HEK293 (cell line): ENCODE measurements around the gene SNAP23.

Source experiments
- BCL11A ChIP-seq: fragments of 450-650 bp; formaldehyde crosslinking; IDR thresholded peaks from 2 replicates; pipeline ENCODE4 v1.5.1; 2016; ENCODE audit warnings: low read depth, missing biosample characterization, missing genetic modification characterization
- GLI4 ChIP-seq: fragments of 450-650 bp; formaldehyde crosslinking; IDR thresholded peaks from 2 replicates; pipeline ENCODE4 v1.5.1; 2016; ENCODE audit warnings: missing biosample characterization, missing genetic modification characterization
- GLIS1 ChIP-seq: fragments of 450-650 bp; formaldehyde crosslinking; IDR thresholded peaks from 2 replicates; pipeline ENCODE4 v1.5.1; 2016; ENCODE audit warnings: missing biosample characterization, missing genetic modification characterization
- HOXC10 ChIP-seq: sonication (generic); formaldehyde crosslinking; IDR thresholded peaks from 2 replicates; pipeline ENCODE4 v1.8.1; 2023; ENCODE audit warnings: mild to moderate bottlenecking, missing genetic modification reagents
- HOXD13 ChIP-seq: sonication (generic); formaldehyde crosslinking; IDR thresholded peaks from 2 replicates; pipeline ENCODE4 v1.8.0; 2022; ENCODE audit warnings: missing genetic modification reagents, borderline replicate concordance
- OSR2 ChIP-seq: fragments of 450-650 bp; formaldehyde crosslinking; IDR thresholded peaks from 2 replicates; pipeline ENCODE4 v1.5.1; 2016; ENCODE audit warnings: missing biosample characterization, missing genetic modification characterization
- PRDM6 ChIP-seq: fragments of 450-650 bp; formaldehyde crosslinking; IDR thresholded peaks from 2 replicates; pipeline ENCODE4 v1.5.1; 2017; ENCODE audit warnings: missing biosample characterization, missing genetic modification characterization
- SCRT2 ChIP-seq: fragments of 450-650 bp; formaldehyde crosslinking; IDR thresholded peaks from 2 replicates; pipeline ENCODE4 v1.5.1; 2016; ENCODE audit warnings: missing biosample characterization, missing genetic modification characterization
- TCF7L2 ChIP-seq: IDR thresholded peaks from 2 replicates; pipeline ENCODE4 v1.6.1; 2011; ENCODE audit warnings: low read depth, mild to moderate bottlenecking, inconsistent platforms, low read length, moderate library complexity, borderline replicate concordance
- YY2 ChIP-seq: fragments of 450-650 bp; formaldehyde crosslinking; IDR thresholded peaks from 2 replicates; pipeline ENCODE4 v1.5.1; 2016; ENCODE audit warnings: missing biosample characterization, missing genetic modification characterization
- ZBTB26 ChIP-seq: fragments of 450-650 bp; formaldehyde crosslinking; optimal IDR thresholded peaks from 2 replicates; pipeline ENCODE3; 2016; ENCODE audit warnings: missing biosample characterization, mild to moderate bottlenecking, missing genetic modification characterization
- ZFP41 ChIP-seq: fragments of 450-650 bp; formaldehyde crosslinking; IDR thresholded peaks from 2 replicates; pipeline ENCODE4 v1.5.1; 2016; ENCODE audit warnings: missing biosample characterization, missing genetic modification characterization, borderline replicate concordance
- ZNF132 ChIP-seq: fragments of 450-650 bp; formaldehyde crosslinking; IDR thresholded peaks from 2 replicates; pipeline ENCODE4 v1.5.1; 2017; ENCODE audit warnings: missing biosample characterization, missing genetic modification characterization, borderline replicate concordance
- ZNF155 ChIP-seq: fragments of 450-650 bp; formaldehyde crosslinking; IDR thresholded peaks from 2 replicates; pipeline ENCODE4 v1.5.1; 2016; ENCODE audit warnings: missing biosample characterization, missing genetic modification characterization
- ZNF184 ChIP-seq: fragments of 450-650 bp; IDR thresholded peaks from 2 replicates; pipeline ENCODE4 v1.5.1; 2018; ENCODE audit warnings: missing biosample characterization, mild to moderate bottlenecking, missing genetic modification characterization
- ZNF274 ChIP-seq, 2 experiments: fragments of 200-500 bp in 1 of 2; fragments of 450-650 bp in 1 of 2; sonication (Bioruptor generic) in 1 of 2; formaldehyde crosslinking in 1 of 2; IDR thresholded peaks; 2 replicates each; pipeline versions ENCODE4 v1.5.1 to v1.6.1; 2014 to 2016; ENCODE audit warnings: borderline replicate concordance in 1 of 2, inconsistent platforms in 1 of 2, low read length in 1 of 2, missing biosample characterization in 1 of 2, missing genetic modification characterization in 1 of 2
- ZNF398 ChIP-seq: fragments of 450-650 bp; formaldehyde crosslinking; IDR thresholded peaks from 2 replicates; pipeline ENCODE4 v1.5.1; 2017; ENCODE audit warnings: missing biosample characterization, missing genetic modification characterization
- ZNF416 ChIP-seq: fragments of 450-650 bp; formaldehyde crosslinking; IDR thresholded peaks from 2 replicates; pipeline ENCODE4 v1.5.1; 2016; ENCODE audit warnings: missing biosample characterization, missing genetic modification characterization
- ZNF488 ChIP-seq: fragments of 450-650 bp; formaldehyde crosslinking; IDR thresholded peaks from 2 replicates; pipeline ENCODE4 v1.5.1; 2016; ENCODE audit warnings: missing biosample characterization, missing genetic modification characterization
- ZNF544 ChIP-seq: fragments of 450-650 bp; formaldehyde crosslinking; IDR thresholded peaks from 2 replicates; pipeline ENCODE4 v1.5.0; 2017; ENCODE audit warnings: missing biosample characterization, missing genetic modification characterization
- ZNF558 ChIP-seq: fragments of 450-650 bp; formaldehyde crosslinking; IDR thresholded peaks from 2 replicates; pipeline ENCODE4 v1.5.1; 2016; ENCODE audit warnings: missing biosample characterization, missing genetic modification characterization
- ZNF560 ChIP-seq: fragments of 450-650 bp; formaldehyde crosslinking; IDR thresholded peaks from 2 replicates; pipeline ENCODE4 v1.5.1; 2017; ENCODE audit warnings: missing biosample characterization, missing genetic modification characterization, borderline replicate concordance
- ZNF629 ChIP-seq: fragments of 450-650 bp; formaldehyde crosslinking; IDR thresholded peaks from 2 replicates; pipeline ENCODE4 v1.5.1; 2017; ENCODE audit warnings: missing biosample characterization, missing genetic modification characterization
- ZNF777 ChIP-seq: fragments of 450-650 bp; formaldehyde crosslinking; IDR thresholded peaks from 2 replicates; pipeline ENCODE4 v1.5.1; 2017; ENCODE audit warnings: missing biosample characterization, missing genetic modification characterization, borderline replicate concordance
- TF ChIP-seq, protein P1 (sequence below): fragments of 450-650 bp; formaldehyde crosslinking; IDR thresholded peaks from 2 replicates; pipeline ENCODE4 v1.5.1; 2016; ENCODE audit warnings: missing biosample characterization, missing genetic modification characterization, borderline replicate concordance
- TF ChIP-seq, protein P2 (sequence below): IDR thresholded peaks from 2 replicates; pipeline ENCODE4 v1.6.1; 2011; ENCODE audit warnings: mild to moderate bottlenecking, low read depth, low read length, borderline replicate concordance
- TF ChIP-seq, protein P3 (sequence below): fragments of 450-650 bp; formaldehyde crosslinking; IDR thresholded peaks from 2 replicates; pipeline ENCODE4 v1.5.1; 2016; ENCODE audit warnings: missing biosample characterization, missing genetic modification characterization

The SNAP23 gene

GRCh38 chr15:42490671-42491538 lies 4.5 kb upstream of the SNAP23 start, which contains the start of gene ZNF106 (continued):
- TF ChIP-seq, protein P1, sequence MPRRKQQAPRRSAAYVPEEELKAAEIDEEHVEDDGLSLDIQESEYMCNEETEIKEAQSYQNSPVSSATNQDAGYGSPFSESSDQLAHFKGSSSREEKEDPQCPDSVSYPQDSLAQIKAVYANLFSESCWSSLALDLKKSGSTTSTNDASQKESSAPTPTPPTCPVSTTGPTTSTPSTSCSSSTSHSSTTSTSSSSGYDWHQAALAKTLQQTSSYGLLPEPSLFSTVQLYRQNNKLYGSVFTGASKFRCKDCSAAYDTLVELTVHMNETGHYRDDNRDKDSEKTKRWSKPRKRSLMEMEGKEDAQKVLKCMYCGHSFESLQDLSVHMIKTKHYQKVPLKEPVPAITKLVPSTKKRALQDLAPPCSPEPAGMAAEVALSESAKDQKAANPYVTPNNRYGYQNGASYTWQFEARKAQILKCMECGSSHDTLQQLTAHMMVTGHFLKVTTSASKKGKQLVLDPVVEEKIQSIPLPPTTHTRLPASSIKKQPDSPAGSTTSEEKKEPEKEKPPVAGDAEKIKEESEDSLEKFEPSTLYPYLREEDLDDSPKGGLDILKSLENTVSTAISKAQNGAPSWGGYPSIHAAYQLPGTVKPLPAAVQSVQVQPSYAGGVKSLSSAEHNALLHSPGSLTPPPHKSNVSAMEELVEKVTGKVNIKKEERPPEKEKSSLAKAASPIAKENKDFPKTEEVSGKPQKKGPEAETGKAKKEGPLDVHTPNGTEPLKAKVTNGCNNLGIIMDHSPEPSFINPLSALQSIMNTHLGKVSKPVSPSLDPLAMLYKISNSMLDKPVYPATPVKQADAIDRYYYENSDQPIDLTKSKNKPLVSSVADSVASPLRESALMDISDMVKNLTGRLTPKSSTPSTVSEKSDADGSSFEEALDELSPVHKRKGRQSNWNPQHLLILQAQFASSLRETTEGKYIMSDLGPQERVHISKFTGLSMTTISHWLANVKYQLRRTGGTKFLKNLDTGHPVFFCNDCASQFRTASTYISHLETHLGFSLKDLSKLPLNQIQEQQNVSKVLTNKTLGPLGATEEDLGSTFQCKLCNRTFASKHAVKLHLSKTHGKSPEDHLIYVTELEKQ, result peak; percentile 43; the same call in 1 of the 2 replicates
- TF ChIP-seq YY2 (tag by site-specific recombination) (no peak; the same call in 1 of the 2 replicates), ZNF274 (IDR thresholded peaks at IDR 0.05; ENCODE audit: low read length) (no peak), ZNF274 (tag by site-specific recombination; IDR thresholded peaks at IDR 0.05; ENCODE audit: borderline replicate concordance) (no peak), HOXD13 (CRISPR knock-in tag) (no peak), ZNF560 (no peak), ZNF184 (tag by site-specific recombination) (peak; percentile 9; the same call in 1 of the 2 replicates), ZNF558 (tag by site-specific recombination) (no peak), BCL11A (tag by site-specific recombination) (no peak), TCF7L2 (no peak), SCRT2 (no peak), GLI4 (tag by site-specific recombination) (no peak; the same call in 1 of the 2 replicates), ZNF398 (tag by site-specific recombination) (no peak), OSR2 (no peak), ZNF416 (tag by site-specific recombination) (no peak), ZBTB26 (tag by site-specific recombination) (peak; percentile 38), PRDM6 (peak; percentile 41; the same call in 1 of the 2 replicates), HOXC10 (CRISPR knock-in tag) (no peak), ZNF544 (no peak), ZNF777 (no peak), ZNF488 (tag by site-specific recombination) (no peak), GLIS1 (tag by site-specific recombination) (no peak; the same call in 1 of the 2 replicates), ZNF155 (tag by site-specific recombination) (no peak), ZNF132 (no peak), ZNF629 (tag by site-specific recombination) (peak; percentile 59; the same call in 1 of the 2 replicates), ZFP41 (tag by site-specific recombination) (no peak)
- TF ChIP-seq, protein P2, sequence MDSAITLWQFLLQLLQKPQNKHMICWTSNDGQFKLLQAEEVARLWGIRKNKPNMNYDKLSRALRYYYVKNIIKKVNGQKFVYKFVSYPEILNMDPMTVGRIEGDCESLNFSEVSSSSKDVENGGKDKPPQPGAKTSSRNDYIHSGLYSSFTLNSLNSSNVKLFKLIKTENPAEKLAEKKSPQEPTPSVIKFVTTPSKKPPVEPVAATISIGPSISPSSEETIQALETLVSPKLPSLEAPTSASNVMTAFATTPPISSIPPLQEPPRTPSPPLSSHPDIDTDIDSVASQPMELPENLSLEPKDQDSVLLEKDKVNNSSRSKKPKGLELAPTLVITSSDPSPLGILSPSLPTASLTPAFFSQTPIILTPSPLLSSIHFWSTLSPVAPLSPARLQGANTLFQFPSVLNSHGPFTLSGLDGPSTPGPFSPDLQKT, result no peak
- TF ChIP-seq, protein P3, sequence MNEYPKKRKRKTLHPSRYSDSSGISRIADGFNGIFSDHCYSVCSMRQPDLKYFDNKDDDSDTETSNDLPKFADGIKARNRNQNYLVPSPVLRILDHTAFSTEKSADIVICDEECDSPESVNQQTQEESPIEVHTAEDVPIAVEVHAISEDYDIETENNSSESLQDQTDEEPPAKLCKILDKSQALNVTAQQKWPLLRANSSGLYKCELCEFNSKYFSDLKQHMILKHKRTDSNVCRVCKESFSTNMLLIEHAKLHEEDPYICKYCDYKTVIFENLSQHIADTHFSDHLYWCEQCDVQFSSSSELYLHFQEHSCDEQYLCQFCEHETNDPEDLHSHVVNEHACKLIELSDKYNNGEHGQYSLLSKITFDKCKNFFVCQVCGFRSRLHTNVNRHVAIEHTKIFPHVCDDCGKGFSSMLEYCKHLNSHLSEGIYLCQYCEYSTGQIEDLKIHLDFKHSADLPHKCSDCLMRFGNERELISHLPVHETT, result no peak
